NCI-H526 (cell line): ENCODE measurements around the gene MBD3L3.
"Not testable (repeated sequence)": the region's sequence is repeated elsewhere in the genome, so short reads cannot be mapped to it uniquely, and the experiment has no call there.

Experiments used
- DNase-seq, 2 experiments: peaks; one replicate each; lab custom pipeline; 2025; lab: John Stamatoyannopoulos, UW

MBD3L3 gene

DNA sequence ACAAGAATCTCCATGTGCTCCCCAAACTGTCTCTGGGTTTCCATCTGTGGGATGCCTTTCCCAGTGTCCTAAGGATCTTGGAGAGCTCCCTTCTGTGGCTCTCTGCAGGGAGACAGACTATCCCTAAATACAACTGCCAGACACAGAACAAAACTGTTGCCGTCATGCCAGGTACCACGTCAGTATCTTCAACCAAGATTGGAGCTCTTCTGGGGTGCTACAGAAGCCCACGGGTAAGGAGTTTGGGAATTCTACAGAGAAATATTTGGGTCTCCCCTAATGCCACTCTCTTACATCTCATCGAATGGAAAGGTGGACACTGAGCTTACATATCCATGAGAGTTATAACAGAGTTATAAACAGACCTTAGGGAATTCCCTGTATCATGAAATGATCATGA, 4.9 kb upstream of the MBD3L3 start:
- no peak for DNase-seq

DNA sequence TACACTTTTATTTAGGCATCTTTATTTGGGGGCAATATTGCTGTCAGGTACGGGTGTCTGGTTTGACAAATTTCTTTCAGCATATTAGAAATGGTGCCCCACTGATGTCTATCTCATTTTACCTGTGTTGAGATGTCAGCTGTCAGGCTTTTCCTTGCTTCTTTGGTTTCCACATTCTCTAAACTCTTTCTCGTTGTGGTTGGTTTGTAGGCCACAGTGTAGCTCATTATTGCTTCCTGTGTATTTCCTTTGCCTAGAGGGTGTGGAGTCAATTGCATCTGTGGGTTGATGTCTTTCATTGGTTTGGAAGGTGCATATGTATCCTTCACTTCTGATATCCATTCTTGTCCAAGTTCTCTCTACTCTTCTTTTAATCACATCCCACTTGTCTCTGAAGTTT, 1.5 kb upstream of the MBD3L3 start:
- DNase-seq: not testable (repeated sequence)

DNA sequence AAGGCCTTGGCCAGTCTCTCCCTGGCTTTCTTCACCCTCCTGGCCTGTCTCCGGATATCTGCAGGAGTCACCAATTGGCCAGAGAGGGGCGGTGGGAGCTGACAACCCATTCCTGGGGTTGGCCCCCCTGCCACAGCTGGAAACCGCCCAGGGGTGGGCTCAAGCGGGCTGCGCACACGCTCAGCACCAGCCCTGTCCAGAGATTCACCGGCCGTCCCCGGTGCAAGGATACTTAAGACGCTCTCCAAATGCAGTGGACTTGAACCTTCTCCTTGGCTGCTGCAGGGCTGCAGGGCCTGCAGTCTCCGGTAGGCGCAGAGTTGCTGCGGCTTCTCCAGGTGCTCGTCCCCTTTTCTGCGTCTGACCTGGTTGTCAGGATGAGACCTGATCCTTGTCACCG, 2.1 kb downstream of the MBD3L3 start:
- DNase-seq: not testable (repeated sequence)

DNA sequence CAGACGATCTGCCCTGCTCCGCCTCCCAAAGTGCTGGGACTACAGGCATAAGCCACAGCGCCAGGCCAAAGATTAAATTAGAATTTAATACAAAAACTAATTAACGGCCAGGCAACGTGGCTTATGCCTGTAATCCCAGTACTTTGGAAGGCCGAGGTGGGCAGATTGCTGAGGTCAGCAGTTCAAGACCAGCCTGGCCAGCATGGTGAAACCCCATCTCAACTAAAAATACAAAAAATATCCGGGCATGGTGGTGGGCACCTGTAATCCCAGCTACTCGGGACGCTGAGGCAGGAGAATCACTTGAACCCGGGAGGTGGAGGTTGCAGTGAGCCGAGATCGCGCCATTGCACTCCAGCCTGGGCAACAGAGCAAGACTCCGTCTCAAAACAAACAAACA, 2.8 kb downstream of the MBD3L3 start:
- DNase-seq: not testable (repeated sequence)

DNA sequence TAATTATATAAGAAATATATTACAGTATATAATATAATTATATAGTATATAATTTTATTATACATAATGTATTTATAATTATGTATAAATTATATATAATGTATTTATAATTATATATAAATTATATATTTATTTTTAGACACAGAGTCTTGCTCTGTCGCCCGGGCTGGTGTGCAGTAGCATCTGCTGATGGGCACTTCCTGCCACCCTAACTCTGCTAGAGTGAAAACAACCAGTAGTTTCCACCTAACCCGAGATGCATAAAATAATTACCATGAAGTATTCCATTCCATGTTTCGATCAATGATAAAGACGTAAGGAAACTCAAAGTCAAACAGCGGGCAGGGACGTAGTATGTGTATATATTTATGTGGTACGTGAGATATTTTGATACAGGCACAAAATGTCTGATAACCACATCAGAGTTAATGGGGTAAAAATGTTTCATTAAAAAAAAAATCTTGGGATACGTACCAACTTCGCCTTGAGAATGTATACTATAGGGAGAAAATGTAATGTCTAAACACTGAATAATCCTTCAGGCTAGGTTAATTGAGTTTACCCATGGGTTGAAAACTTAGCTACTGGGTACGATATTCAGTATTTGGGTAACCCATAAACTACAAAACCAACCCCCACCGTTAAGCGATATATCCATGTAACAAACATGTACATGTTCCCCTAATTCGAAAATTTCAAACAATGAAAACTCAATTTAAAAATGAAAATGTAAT, 3.7 kb downstream of the MBD3L3 start:
- not testable (repeated sequence) for DNase-seq

DNA sequence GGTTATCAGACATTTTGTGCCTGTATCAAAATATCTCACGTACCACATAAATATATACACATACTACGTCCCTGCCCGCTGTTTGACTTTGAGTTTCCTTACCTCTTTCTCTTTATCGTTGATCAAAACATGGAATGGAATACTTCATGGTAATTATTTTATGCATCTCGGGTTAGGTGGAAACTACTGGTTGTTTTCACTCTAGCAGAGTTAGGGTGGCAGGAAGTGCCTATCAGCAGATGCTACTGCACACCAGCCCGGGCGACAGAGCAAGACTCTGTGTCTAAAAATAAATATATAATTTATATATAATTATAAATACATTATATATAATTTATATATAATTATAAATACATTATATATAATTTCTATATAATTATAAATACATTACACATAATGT, 5.6 kb downstream of the MBD3L3 start:
- not testable (repeated sequence) for DNase-seq

DNA sequence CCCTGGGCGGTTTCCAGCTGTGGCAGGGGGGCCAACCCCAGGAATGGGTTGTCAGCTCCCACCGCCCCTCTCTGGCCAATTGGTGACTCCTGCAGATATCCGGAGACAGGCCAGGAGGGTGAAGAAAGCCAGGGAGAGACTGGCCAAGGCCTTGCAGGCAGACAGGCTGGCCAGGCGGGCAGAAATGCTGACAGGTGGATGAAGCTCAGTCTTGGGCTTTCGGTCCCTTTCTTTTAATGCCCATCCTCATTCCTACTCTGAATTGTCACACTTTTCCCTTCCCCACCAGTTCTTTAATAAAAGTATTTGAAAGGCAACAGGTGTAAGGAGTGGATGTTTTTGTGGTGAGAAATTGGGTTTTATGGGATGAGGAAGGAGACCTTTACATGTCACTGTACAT, 7.1 kb downstream of the MBD3L3 start:
- DNase-seq: not testable (repeated sequence)

DNA sequence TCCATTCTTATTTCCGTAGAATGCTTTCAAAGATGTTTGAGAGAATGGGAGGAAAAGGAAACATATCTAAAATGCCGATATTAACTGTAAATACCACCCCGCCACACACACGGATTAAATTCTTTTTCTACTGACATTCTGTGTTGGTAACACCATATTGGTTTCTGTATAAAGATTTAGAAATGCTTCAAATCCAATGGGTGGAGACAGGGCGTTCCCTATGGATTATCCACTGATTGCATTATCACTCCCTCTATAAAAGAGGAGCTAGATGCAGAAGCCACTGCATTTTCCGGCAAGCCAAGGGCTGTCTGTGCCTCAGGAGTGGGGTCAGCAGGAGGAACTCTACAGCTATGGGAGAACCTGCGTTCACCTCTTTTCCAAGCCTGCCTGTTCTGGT, 9.5 kb downstream of the MBD3L3 start, which contains the start of gene MBD3L2:
Gene MBD3L2, plus strand, starts transcription at position 301 of the 400 bp plus-strand sequence. Its CDS starts 53 bp downstream, at position 354.
- DNase-seq: not testable (repeated sequence)

DNA sequence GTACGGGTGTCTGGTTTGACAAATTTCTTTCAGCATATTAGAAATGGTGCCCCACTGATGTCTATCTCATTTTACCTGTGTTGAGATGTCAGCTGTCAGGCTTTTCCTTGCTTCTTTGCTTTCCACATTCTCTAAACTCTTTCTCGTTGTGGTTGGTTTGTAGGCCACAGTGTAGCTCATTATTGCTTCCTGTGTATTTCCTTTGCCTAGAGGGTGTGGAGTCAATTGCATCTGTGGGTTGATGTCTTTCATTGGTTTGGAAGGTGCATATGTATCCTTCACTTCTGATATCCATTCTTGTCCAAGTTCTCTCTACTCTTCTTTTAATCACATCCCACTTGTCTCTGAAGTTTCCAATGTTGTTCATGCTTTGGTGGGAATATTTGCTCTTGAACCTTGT, 16.9 kb downstream of the MBD3L3 start:
- DNase-seq: not testable (repeated sequence)

DNA sequence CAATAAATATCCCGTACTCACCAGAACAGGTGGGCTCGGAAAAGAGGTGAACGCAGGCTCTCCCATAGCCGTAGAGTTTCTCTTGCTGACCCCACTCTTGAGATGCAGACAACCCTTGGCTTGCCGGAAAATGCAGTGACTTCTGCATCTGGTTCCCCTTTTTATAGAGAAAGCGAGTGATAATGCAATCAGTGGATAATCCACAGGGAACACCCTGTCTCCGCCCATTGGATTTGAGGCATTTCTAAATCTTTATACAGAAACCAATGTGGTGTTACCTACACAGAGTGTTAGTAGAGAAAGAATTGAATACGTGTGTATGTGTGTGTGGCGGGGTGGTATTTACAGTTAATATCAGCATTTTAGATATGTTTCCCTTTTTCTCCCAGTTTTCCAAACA, 18.4 kb downstream of the MBD3L3 start, which contains the start of gene MBD3L4:
Gene MBD3L4, minus strand, starts transcription at position 101 of the 400 bp plus-strand sequence. Its CDS starts 35 bp downstream, at position 66.
- DNase-seq: not testable (repeated sequence)

DNA sequence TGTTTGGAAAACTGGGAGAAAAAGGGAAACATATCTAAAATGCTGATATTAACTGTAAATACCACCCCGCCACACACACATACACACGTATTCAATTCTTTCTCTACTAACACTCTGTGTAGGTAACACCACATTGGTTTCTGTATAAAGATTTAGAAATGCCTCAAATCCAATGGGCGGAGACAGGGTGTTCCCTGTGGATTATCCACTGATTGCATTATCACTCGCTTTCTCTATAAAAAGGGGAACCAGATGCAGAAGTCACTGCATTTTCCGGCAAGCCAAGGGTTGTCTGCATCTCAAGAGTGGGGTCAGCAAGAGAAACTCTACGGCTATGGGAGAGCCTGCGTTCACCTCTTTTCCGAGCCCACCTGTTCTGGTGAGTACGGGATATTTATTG, 28.2 kb downstream of the MBD3L3 start, which contains the start of gene MBD3L5:
Gene MBD3L5, plus strand, starts transcription at position 301 of the 400 bp plus-strand sequence. Its CDS starts 34 bp downstream, at position 335.
- DNase-seq: not testable (repeated sequence)

DNA sequence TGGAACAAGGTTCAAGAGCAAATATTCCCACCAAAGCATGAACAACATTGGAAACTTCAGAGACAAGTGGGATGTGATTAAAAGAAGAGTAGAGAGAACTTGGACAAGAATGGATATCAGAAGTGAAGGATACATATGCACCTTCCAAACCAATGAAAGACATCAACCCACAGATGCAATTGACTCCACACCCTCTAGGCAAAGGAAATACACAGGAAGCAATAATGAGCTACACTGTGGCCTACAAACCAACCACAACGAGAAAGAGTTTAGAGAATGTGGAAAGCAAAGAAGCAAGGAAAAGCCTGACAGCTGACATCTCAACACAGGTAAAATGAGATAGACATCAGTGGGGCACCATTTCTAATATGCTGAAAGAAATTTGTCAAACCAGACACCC, 29.7 kb downstream of the MBD3L3 start:
- not testable (repeated sequence) for DNase-seq

DNA sequence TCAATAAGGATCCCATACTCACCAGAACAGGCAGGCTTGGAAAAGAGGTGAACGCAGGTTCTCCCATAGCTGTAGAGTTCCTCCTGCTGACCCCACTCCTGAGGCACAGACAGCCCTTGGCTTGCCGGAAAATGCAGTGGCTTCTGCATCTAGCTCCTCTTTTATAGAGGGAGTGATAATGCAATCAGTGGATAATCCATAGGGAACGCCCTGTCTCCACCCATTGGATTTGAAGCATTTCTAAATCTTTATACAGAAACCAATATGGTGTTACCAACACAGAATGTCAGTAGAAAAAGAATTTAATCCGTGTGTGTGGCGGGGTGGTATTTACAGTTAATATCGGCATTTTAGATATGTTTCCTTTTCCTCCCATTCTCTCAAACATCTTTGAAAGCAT, 37.1 kb downstream of the MBD3L3 start, which contains the start of gene MBD3L2B:
Gene MBD3L2B, minus strand, starts transcription at position 101 of the 400 bp plus-strand sequence. Its CDS starts 34 bp downstream, at position 67.
- not testable (repeated sequence) for DNase-seq

DNA sequence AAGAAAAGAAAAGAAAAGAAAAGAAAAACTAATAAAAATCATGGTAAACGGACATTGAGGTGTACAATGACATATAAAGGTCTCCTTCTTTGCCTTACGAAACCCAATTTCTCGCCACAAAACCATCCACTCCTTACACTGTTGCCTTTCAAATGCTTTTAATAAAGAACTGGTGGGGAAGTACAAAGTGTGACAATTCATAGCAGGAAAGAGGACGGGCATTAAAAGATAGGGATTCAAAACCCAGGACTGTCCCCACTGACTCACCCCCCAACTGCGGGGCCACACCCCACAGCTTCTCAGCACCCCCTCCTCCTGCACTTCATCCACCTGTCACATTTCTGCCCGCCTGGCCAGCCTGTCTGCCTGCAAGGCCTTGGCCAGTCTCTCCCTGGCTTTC, 39.6 kb downstream of the MBD3L3 start:
- DNase-seq: no peak

DNA sequence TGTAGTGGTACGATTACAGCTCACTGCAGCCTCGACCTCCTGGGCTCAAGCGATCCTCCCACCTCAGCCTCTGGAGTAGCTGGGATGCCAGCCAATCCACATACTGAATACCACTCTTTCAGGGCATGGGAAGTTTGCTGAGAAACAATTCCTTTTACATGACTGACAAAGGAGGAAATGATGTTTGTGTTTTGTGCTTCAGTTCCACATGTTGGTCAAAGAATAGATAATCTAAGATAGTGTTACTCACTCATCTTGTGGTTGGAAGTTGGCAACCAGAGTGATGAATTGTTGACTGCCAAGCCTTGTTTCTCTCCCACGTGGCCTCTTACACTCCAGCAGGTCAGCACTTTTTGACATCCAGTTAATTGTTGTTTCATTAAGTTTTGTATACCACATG, 44.8 kb downstream of the MBD3L3 start:
- no peak for DNase-seq

DNA sequence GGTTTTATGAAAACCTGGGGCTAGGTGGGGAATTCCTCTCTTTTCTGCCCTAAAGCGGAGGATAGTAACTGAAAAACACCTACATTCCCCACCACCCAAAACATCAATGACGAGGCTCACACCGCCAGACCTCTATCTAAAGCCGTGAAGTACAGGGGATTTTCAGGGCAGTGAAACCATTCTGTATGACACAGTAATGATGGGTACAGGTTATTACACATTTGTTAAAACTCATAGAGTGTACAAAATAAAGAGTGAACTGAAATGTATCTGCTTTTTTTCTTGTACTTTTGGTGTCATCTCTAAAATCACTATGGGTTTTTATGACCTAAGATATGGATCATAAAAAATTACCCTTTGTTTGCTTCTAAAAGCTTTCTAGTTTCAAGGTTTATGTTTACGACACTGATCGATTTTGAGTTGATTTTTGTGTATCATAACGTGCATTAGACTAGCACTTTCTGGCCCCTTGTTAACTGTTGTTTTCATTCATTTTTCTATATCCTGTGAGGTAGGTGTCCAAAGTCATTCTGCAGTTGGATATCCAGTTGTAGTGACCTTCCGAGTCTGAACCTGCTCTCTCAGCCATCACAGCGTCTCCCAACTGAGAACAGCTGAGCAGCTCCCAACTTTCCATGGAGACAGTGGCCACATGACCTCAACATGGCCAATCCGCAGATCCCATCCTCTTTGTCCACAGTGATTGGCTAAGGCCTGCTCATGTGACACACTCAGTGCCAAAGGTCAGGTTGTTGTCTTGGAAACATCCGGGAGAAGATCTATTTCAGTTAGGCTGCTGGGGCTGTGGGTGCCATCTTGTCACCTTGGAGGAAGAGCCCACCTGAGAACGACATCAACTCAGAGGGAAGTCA, 47.5 kb downstream of the MBD3L3 start:
- DNase-seq: no peak

DNA sequence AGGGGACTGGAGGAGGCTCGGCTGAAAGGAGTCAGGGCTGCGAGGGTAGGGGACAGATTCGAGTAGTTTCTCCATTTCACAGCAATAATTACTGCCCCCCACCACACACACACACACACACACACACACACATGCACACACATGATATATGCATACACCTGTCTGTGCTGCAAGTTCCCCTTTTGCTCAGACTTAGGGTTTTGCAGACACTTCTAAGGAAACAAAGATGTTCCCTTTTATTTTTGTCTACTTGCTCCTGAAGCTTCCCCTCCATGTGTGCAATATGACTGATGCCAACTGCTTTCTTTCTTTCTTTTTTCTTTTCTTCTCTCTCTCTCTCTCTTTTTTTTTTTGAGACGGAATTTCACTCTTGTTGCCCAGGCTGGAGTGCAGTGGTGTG, 50.6 kb downstream of the MBD3L3 start:
- no peak for DNase-seq
